ENCODE data around the gene FLOT2.

Gene FLOT2

GRCh38 chr17:28834420-28834819 is 63.1 kb downstream of the FLOT2 start:
- no peak for TF ChIP-seq CTCF (IDR thresholded peaks at IDR 0.05; ENCODE audit: low read depth, low read length, missing control alignments)
- no peak overlapping the region for H3K4me3 ChIP-seq (ENCODE audit: low read depth, low read length)
- in situ Hi-C loops (cut with HindIII; ENCODE audit: low sequenced_read_pairs), result no loop called here
- no peak for DNase-seq (ENCODE audit: low read depth)

All from astrocyte of the cerebellum (primary cell).